ENCODE measurements around the gene ANKRD62.
"Not testable (repeated sequence)": the region's sequence is repeated elsewhere in the genome, so short reads cannot be mapped to it uniquely, and the experiment has no call there.

The ANKRD62 gene

DNA sequence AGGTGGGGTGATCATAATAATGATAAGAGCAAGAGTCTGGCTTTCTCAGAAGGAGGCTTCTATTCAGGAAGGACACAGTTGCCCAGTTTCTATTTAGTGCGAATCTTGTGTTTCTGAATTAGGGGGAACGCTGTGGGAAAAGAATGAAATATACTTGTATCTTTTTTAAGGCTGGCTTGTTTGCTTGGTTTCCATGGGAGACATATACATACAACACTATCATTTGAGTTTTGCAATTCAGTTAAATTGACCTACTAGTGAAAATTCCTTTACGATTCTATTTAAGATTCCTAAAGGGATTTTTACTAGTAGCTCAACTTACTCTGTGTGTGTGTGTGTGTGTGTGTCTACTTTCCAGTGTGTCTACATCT, 24.7 kb upstream of the ANKRD62 start:
- Histone ChIP-seq H4K20me1 (ENCODE audit: insufficient read depth, low read length) (no peaks in the 10 kb centered on the region), H3K36me3 (replicated peaks; ENCODE audit: low read depth, low read length) (no peaks in the 10 kb centered on the region), H3K9me3 (ENCODE audit: insufficient read depth, low read length) (no peaks in the 10 kb centered on the region), H2AFZ (ENCODE audit: low read depth, low read length) (no peak overlapping the region), H3K79me2 (ENCODE audit: low read length) (no peaks in the 10 kb centered on the region), H3K4me3 (ENCODE audit: low read length) (no peak overlapping the region), H3K4me1 (ENCODE audit: low read length) (no peaks in the 10 kb centered on the region), H3K9ac (ENCODE audit: low read length) (no peak overlapping the region), H3K27ac (ENCODE audit: low read length) (no peak overlapping the region), H3K27me3 (ENCODE audit: low read depth, low read length) (0 out of 2 replicates have a peak, but pooled peaks cover 3% of the 10 kb centered on the region), H3K4me2 (ENCODE audit: low read length) (no peak overlapping the region)
- TF ChIP-seq, protein P1, sequence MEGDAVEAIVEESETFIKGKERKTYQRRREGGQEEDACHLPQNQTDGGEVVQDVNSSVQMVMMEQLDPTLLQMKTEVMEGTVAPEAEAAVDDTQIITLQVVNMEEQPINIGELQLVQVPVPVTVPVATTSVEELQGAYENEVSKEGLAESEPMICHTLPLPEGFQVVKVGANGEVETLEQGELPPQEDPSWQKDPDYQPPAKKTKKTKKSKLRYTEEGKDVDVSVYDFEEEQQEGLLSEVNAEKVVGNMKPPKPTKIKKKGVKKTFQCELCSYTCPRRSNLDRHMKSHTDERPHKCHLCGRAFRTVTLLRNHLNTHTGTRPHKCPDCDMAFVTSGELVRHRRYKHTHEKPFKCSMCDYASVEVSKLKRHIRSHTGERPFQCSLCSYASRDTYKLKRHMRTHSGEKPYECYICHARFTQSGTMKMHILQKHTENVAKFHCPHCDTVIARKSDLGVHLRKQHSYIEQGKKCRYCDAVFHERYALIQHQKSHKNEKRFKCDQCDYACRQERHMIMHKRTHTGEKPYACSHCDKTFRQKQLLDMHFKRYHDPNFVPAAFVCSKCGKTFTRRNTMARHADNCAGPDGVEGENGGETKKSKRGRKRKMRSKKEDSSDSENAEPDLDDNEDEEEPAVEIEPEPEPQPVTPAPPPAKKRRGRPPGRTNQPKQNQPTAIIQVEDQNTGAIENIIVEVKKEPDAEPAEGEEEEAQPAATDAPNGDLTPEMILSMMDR (IDR thresholded peaks at IDR 0.05; ENCODE audit: low read depth, low read length) = no peak
- no peak for TF ChIP-seq EZH2phosphoT487 (IDR thresholded peaks at IDR 0.05; ENCODE audit: low read depth)

DNA sequence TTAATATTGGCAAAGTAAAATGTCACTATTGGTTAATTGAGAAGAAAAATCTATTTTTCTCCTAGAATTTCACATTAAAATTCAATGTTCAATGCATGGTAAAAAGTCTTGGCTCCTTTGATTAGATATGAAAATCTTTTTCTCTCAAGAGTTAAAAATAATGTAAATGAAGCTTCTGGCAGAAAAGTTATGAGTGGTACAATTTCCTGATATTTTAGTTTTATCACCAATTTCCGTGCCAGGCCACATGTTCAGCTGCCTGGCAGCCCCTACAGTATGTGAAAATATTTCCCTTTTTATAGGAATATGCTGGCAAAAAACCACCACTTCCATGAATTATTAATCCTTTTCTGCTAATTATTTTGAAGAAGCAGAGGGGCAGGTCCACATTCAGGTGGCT, 22.6 kb upstream of the ANKRD62 start:
- H3K27me3 ChIP-seq (ENCODE audit: low read depth, low read length); H4K20me1 ChIP-seq (ENCODE audit: insufficient read depth, low read length); H2AFZ ChIP-seq (ENCODE audit: low read depth, low read length); H3K4me3 ChIP-seq (ENCODE audit: low read length); H3K4me2 ChIP-seq (ENCODE audit: low read length); H3K79me2 ChIP-seq (ENCODE audit: low read length); H3K27ac ChIP-seq (ENCODE audit: low read length); H3K4me1 ChIP-seq (ENCODE audit: low read length); H3K9me3 ChIP-seq (ENCODE audit: insufficient read depth, low read length); H3K9ac ChIP-seq (ENCODE audit: low read length); H3K36me3 ChIP-seq (replicated peaks; ENCODE audit: low read depth, low read length): not testable (repeated sequence)

DNA sequence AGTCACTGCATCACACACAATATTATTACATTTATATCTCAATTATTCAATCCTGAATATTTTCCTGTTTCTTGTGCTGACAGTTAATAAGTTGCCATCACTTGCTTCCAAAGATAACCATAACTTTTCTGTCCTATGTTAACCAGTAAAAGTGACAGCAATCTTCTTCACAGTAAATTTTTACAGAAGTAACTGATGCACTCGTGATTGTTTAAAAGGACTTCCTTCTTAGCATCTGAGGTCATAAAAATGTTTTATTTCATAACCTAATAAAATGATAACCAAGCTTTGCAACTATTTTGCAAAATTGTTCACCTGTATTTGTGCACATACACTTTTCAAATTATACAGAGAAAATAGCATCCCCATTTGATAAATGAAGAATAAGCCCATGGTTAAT, 20.6 kb upstream of the ANKRD62 start:
- Histone ChIP-seq H2AFZ (ENCODE audit: low read depth, low read length) (no peak overlapping the region), H3K27me3 (ENCODE audit: low read depth, low read length) (no peaks in the 10 kb centered on the region), H3K79me2 (ENCODE audit: low read length) (no peaks in the 10 kb centered on the region), H3K27ac (ENCODE audit: low read length) (no peak overlapping the region), H4K20me1 (ENCODE audit: insufficient read depth, low read length) (no peaks in the 10 kb centered on the region), H3K4me1 (ENCODE audit: low read length) (no peaks in the 10 kb centered on the region), H3K36me3 (replicated peaks; ENCODE audit: low read depth, low read length) (no peaks in the 10 kb centered on the region), H3K9ac (ENCODE audit: low read length) (no peak overlapping the region), H3K4me2 (ENCODE audit: low read length) (no peak overlapping the region), H3K9me3 (ENCODE audit: insufficient read depth, low read length) (no peaks in the 10 kb centered on the region), H3K4me3 (ENCODE audit: low read length) (no peak overlapping the region)
- TF ChIP-seq, protein P1 (IDR thresholded peaks at IDR 0.05; ENCODE audit: low read depth, low read length) = no peak
- TF ChIP-seq EZH2phosphoT487 (IDR thresholded peaks at IDR 0.05; ENCODE audit: low read depth) = no peak

DNA sequence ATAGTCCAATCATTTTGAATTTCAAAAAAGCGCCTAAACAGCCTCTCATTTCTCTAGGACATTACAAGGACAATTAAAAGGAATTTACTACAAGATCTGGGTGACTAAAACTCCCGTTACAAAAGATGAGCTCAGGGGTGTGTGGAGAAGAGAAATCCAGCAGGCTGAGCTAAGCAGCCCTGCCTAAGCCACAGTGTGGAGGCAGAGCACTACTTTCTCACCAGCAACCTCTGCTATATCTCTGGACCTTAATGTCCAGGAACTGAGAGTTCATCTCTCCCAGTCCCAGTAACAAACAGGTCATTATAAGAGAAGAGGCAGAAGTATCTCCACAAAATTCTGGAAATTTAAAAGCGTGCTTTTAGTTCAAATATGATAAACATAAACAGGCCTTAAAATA, 18.9 kb upstream of the ANKRD62 start:
- no peak overlapping the region for H2AFZ ChIP-seq (ENCODE audit: low read depth, low read length)
- H3K4me1 ChIP-seq (ENCODE audit: low read length) = no peaks in the 10 kb centered on the region
- H4K20me1 ChIP-seq (ENCODE audit: insufficient read depth, low read length) = no peaks in the 10 kb centered on the region
- no peaks in the 10 kb centered on the region for H3K27me3 ChIP-seq (ENCODE audit: low read depth, low read length)
- H3K36me3 ChIP-seq (replicated peaks; ENCODE audit: low read depth, low read length) = no peaks in the 10 kb centered on the region
- H3K79me2 ChIP-seq (ENCODE audit: low read length) = no peaks in the 10 kb centered on the region
- no peaks in the 10 kb centered on the region for H3K9me3 ChIP-seq (ENCODE audit: insufficient read depth, low read length)
- no peak overlapping the region for H3K27ac ChIP-seq (ENCODE audit: low read length)
- no peak overlapping the region for H3K4me2 ChIP-seq (ENCODE audit: low read length)
- H3K9ac ChIP-seq (ENCODE audit: low read length) = no peak overlapping the region
- no peak for TF ChIP-seq EZH2phosphoT487 (IDR thresholded peaks at IDR 0.05; ENCODE audit: low read depth)
- TF ChIP-seq, protein P1 (IDR thresholded peaks at IDR 0.05; ENCODE audit: low read depth, low read length) = no peak
- no peak overlapping the region for H3K4me3 ChIP-seq (ENCODE audit: low read length)

Data from OCI-LY3 (cell line).